NOMO-1 (cell line): ENCODE measurements around the gene CYLD.

Experiments
- DNase-seq, 2 experiments: peaks; one replicate each; lab custom pipeline; 2025; ENCODE audit not compliant: unreplicated experiment in 2 of 2; lab: John Stamatoyannopoulos, UW

CYLD gene

GRCh38 chr16:50841081-50841886 lies 99.4 kb downstream of the CYLD start:
- DNase-seq: peak in 1 of 2 experiments; percentile 9

GRCh38 chr16:50842013-50842505 lies 100.2 kb downstream of the CYLD start:
- DNase-seq: no peak

GRCh38 chr16:50842589-50842988 lies 100.7 kb downstream of the CYLD start:
- no peak for DNase-seq

GRCh38 chr16:50844840-50845239 lies 103.0 kb downstream of the CYLD start:
- DNase-seq: no peak

- no peak for DNase-seq
Observed at GRCh38 chr16:50845296-50845695, 103.4 kb downstream of the CYLD start.

- DNase-seq: no peak
Observed at GRCh38 chr16:50846511-50846910, 104.6 kb downstream of the CYLD start.

- DNase-seq: no peak
Observed at GRCh38 chr16:50847166-50847565, 105.3 kb downstream of the CYLD start.

- DNase-seq: no peak
Observed at GRCh38 chr16:50848755-50849514, 107.0 kb downstream of the CYLD start.
